ENCODE measurements around the gene EHD2. TPM values are rescaled to one million over a fixed set of nuclear protein-coding genes. Genes with fewer than 3 reads are reported as not detected.

The EHD2 gene
- total and polyA plus RNA-seq, 2 of the 13 experiments (the other 11 are each of a cell fraction or from before 2014, with no cell fraction given), result 0.09 to 0.28 TPM

DNA sequence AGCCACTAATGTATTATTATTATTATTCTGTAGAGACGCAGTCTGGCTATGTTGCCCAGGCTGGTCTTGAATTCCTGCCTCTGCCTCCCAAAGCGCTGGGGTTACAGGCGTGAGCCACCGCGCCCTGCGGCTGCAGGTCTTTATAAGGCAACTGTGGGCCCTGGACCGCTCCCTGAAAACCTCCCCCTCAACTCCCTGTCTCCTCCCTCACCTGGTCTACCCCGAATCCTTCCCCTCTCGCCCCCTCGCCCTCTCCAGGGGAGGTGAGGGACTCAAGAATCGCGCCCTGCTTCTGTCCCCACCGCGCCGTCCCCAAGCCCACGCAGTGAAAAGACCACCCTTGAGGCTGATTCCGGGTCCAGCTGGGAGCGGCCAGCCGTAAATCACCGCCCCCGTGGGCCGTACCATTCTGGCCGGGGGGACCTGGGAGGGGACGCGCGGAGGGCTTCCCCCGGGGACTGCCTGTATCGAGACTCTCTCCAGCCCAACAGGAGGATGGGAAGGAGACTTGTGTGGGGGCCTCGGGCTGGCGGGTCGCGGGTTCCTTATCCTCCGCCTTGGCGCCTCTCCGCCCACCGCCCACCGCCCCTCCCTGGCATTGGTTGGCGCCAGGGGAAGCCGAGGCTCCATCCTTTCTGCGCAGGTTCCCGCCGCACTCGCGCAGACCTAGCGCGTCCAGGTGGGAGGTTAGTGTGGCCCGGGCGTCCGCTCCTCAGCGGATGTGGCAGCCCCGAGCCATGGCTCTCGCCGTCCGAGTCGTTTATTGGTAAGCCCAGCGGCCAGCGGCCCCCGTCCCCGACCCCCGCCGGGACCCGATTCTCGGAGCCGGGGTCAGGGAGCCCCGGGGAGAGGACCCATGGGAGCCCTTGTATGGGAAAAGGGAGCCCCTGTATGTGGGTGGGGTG is 65.1 kb downstream of the EHD2 start, which contains the start of gene SELENOW:
Gene SELENOW, plus strand, starts transcription at position 655 of the 905 bp plus-strand sequence. Its CDS starts 83 bp downstream, at position 738.
- Histone ChIP-seq H4K20me1 (ENCODE audit: insufficient read depth, low read length) (no peaks in the 10 kb centered on the region), H3K9me3 (ENCODE audit: low read length) (no peaks in the 10 kb centered on the region), H3K4me3 (replicated peaks in 1 of 3; ENCODE audit: insufficient read depth in 1 of 3, low read depth in 2 of 3, low read length in 3 of 3) (peak within 1 kb of the TSS; percentile 88 to 95 (median 93)), H3K79me2 (ENCODE audit: insufficient read depth, low read length) (peaks cover 18% of the 10 kb centered on the region), H3K36me3 (replicated peaks in 1 of 2; ENCODE audit: control insufficient read depth in 1 of 2, insufficient read depth in 2 of 2, low read length in 2 of 2) (peaks cover 0 to 15% of the 10 kb centered on the region in 2 experiments; a peak in 3 of 5 replicates), H3K27ac (ENCODE audit: extremely low read length, insufficient read depth, low read length) (peak within 1 kb of the TSS; percentile 91), H3K4me2 (ENCODE audit: low read depth, low read length) (peak within 1 kb of the TSS; percentile 94), H2AFZ (ENCODE audit: low read length) (no peak within 1 kb of the TSS), H3K27me3 (ENCODE audit: control insufficient read depth in 1 of 2, insufficient read depth in 2 of 2, low read length in 2 of 2) (no peaks in the 10 kb centered on the region; a peak in 1 of 5 replicates), H3K9ac (ENCODE audit: insufficient read depth, low read depth, low read length) (peak within 1 kb of the TSS; percentile 97), H3K4me1 (ENCODE audit: insufficient read depth, low read length) (peaks cover 50% of the 10 kb centered on the region)
- WGBS (ENCODE audit: low lambda C conversion rate), result 0% methylated on average over 19 of the region's 65 CpGs
- intact Hi-C loops (cut with micrococcal nuclease; ENCODE audit: unreplicated experiment), result no loop called here
- DNase-seq (ENCODE audit: low spot score) (peak; percentile 47), FAIRE-seq (no peak), ATAC-seq (peak; percentile 88)
- ChIA-PET CTCF (ENCODE audit: low intra/inter-chr PET ratio, low total read pairs) (no interaction called here), POLR2A (interaction anchor here (0.7 to 0.8 kb wide), 2 partner anchors 13 to 20 kb away, joined by 3 read pairs; no protein-coding TSS in a partner anchor)
- in situ Hi-C loops (cut with HindIII; ENCODE audit: extremely low pct_ligation_motif_present, low pct_unique_long_range_greater_than_20kb), result no loop called here
- BruUV-seq (replicated peaks), result no TSS peak
- TF ChIP-seq ZNF788 (CRISPR knock-in tag; IDR thresholded peaks at IDR 0.05; ENCODE audit: borderline replicate concordance) (peak; percentile 49; the same call in 1 of the 2 replicates), CEBPB (IDR thresholded peaks at IDR 0.05; ENCODE audit: borderline replicate concordance, low read depth, low read length) (no peak), HIVEP1 (CRISPR knock-in tag; IDR thresholded peaks at IDR 0.05) (no peak), SETDB1 (CRISPR knock-in tag; IDR thresholded peaks at IDR 0.05; ENCODE audit: borderline replicate concordance) (no peak), ATF7 (IDR thresholded peaks at IDR 0.05) (peak; percentile 90), ATF7 (CRISPR knock-in tag; IDR thresholded peaks at IDR 0.05) (no peak), HOXA3 (CRISPR knock-in tag; IDR thresholded peaks at IDR 0.05) (peak; percentile 69), CHCHD3 (CRISPR knock-in tag; IDR thresholded peaks at IDR 0.05) (no peak), ZNF557 (CRISPR knock-in tag; IDR thresholded peaks at IDR 0.05) (0 out of 2 replicates have a peak, but pooled peaks have one; percentile 85), KLF16 (CRISPR knock-in tag; IDR thresholded peaks at IDR 0.05) (peak in 1 of 2 experiments; percentile 80; a peak in 1 of 4 replicates), ELF3 (CRISPR knock-in tag; IDR thresholded peaks at IDR 0.05) (peak; percentile 71), ZNF761 (CRISPR knock-in tag; conservative IDR thresholded peaks at IDR 0.05) (0 out of 2 replicates have a peak, but pooled peaks have one; percentile 33), POGZ (CRISPR knock-in tag; IDR thresholded peaks at IDR 0.05) (0 out of 2 replicates have a peak, but pooled peaks have one; percentile 29), TAF1 (CRISPR knock-in tag; IDR thresholded peaks at IDR 0.05) (peak; percentile 93), SOX5 (CRISPR knock-in tag; IDR thresholded peaks at IDR 0.05; ENCODE audit: borderline replicate concordance) (peak; percentile 11; the same call in 1 of the 2 replicates), SAP130 (CRISPR knock-in tag; IDR thresholded peaks at IDR 0.05; ENCODE audit: low read depth) (peak; percentile 84), KDM4B (CRISPR knock-in tag; IDR thresholded peaks at IDR 0.05) (no peak), MYC (CRISPR knock-in tag; IDR thresholded peaks at IDR 0.05; ENCODE audit: borderline replicate concordance) (peak; percentile 73), DR1 (CRISPR knock-in tag; IDR thresholded peaks at IDR 0.05) (peak; percentile 68; the same call in 1 of the 2 replicates)
- TF ChIP-seq, protein P1, sequence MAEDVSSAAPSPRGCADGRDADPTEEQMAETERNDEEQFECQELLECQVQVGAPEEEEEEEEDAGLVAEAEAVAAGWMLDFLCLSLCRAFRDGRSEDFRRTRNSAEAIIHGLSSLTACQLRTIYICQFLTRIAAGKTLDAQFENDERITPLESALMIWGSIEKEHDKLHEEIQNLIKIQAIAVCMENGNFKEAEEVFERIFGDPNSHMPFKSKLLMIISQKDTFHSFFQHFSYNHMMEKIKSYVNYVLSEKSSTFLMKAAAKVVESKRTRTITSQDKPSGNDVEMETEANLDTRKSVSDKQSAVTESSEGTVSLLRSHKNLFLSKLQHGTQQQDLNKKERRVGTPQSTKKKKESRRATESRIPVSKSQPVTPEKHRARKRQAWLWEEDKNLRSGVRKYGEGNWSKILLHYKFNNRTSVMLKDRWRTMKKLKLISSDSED (CRISPR knock-in tag; IDR thresholded peaks at IDR 0.05), result peak; percentile 18; the same call in 1 of the 2 replicates
- TF ChIP-seq, protein P2, sequence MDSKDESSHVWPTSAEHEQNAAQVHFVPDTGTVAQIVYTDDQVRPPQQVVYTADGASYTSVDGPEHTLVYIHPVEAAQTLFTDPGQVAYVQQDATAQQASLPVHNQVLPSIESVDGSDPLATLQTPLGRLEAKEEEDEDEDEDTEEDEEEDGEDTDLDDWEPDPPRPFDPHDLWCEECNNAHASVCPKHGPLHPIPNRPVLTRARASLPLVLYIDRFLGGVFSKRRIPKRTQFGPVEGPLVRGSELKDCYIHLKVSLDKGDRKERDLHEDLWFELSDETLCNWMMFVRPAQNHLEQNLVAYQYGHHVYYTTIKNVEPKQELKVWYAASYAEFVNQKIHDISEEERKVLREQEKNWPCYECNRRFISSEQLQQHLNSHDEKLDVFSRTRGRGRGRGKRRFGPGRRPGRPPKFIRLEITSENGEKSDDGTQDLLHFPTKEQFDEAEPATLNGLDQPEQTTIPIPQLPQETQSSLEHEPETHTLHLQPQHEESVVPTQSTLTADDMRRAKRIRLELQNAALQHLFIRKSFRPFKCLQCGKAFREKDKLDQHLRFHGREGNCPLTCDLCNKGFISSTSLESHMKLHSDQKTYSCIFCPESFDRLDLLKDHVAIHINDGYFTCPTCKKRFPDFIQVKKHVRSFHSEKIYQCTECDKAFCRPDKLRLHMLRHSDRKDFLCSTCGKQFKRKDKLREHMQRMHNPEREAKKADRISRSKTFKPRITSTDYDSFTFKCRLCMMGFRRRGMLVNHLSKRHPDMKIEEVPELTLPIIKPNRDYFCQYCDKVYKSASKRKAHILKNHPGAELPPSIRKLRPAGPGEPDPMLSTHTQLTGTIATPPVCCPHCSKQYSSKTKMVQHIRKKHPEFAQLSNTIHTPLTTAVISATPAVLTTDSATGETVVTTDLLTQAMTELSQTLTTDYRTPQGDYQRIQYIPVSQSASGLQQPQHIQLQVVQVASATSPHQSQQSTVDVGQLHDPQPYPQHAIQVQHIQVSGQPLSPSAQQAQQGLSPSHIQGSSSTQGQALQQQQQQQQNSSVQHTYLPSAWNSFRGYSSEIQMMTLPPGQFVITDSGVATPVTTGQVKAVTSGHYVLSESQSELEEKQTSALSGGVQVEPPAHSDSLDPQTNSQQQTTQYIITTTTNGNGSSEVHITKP (CRISPR knock-in tag; IDR thresholded peaks at IDR 0.05; ENCODE audit: low read depth), result peak; percentile 100

Data from HepG2 (cell line).